Right renal cortex interstitium (tissue), 3 donors: Measurements from ENCODE around the gene KCTD4. TPM values are rescaled to one million over a fixed set of nuclear protein-coding genes. Genes with fewer than 3 reads are reported as not detected.

Experiments
- DNase-seq, 3 donors: peaks; one replicate each; pipeline ENCODE4 v3.0.0-alpha.2; 2013; ENCODE audit warnings: low read depth in 3 of 3, low spot score in 2 of 3
- polyA plus RNA-seq, 3 donors: library from polyadenylated mRNA; unstranded; fragments of 120-200 nt; gene quantifications; one replicate each; pipeline ENCODE4 v1.2.1, GENCODE V29; 2013; ENCODE audit not compliant: insufficient read length in 3 of 3

The KCTD4 gene
- polyA plus RNA-seq, 3 donors = 0.25 to 0.83 (median 0.61) TPM

- DNase-seq = no peak
These were observed 20.5 kb downstream of the KCTD4 start for GRCh38 chr13:45180303-45180702.

GRCh38 chr13:45179428-45179827 is 21.4 kb downstream of the KCTD4 start:
- DNase-seq = peak in 1 of 3 donors; percentile 24

GRCh38 chr13:45178349-45179162 is 22.3 kb downstream of the KCTD4 start:
- DNase-seq = peak in 1 of 3 donors; percentile 8

- DNase-seq = no peak
These were observed 26.4 kb downstream of the KCTD4 start for GRCh38 chr13:45174478-45174877.

GRCh38 chr13:45168555-45168930 is 32.3 kb downstream of the KCTD4 start:
- DNase-seq = no peak

GRCh38 chr13:45167611-45168554 is 33.0 kb downstream of the KCTD4 start:
- DNase-seq = no peak

GRCh38 chr13:45166858-45167257 is 34.0 kb downstream of the KCTD4 start:
- DNase-seq = no peak

GRCh38 chr13:45162821-45163220 is 38.0 kb downstream of the KCTD4 start:
- no peak for DNase-seq

GRCh38 chr13:45162194-45162593 is 38.7 kb downstream of the KCTD4 start:
- DNase-seq = no peak

GRCh38 chr13:45156565-45157361 is 44.1 kb downstream of the KCTD4 start:
- no peak for DNase-seq

GRCh38 chr13:45149964-45150363 is 50.9 kb downstream of the KCTD4 start:
- DNase-seq = no peak

GRCh38 chr13:45143346-45143751 is 57.5 kb downstream of the KCTD4 start:
- DNase-seq = no peak

Other genes starting within 250 kb of the KCTD4 start
- 10 to 100 TPM; 12.9 to 14.9 (median 13.0) TPM for gene NUFIP1, start 211.6 kb downstream of the KCTD4 start, polyA plus RNA-seq
- gene GPALPP1, start 211.5 kb downstream of the KCTD4 start, polyA plus RNA-seq = 10 to 100 TPM; 55.3 to 61.2 (median 58.1) TPM
- gene GTF2F2, start 80.5 kb downstream of the KCTD4 start, polyA plus RNA-seq = 10 to 100 TPM; 30.3 to 32.9 (median 32.5) TPM
- gene TPT1, start 140.1 kb upstream of the KCTD4 start, polyA plus RNA-seq = 1,000 to 10,000 TPM; 6,882 to 7,003 (median 6,931) TPM
- 10 to 100 TPM; 26.8 to 28.3 (median 27.7) TPM for gene SLC25A30, start 217.3 kb upstream of the KCTD4 start, polyA plus RNA-seq